ENCODE data around the gene APOBR.
"Not testable (repeated sequence)": the region's sequence is repeated elsewhere in the genome, so short reads cannot be mapped to it uniquely, and the experiment has no call there.

Gene APOBR, protein sequence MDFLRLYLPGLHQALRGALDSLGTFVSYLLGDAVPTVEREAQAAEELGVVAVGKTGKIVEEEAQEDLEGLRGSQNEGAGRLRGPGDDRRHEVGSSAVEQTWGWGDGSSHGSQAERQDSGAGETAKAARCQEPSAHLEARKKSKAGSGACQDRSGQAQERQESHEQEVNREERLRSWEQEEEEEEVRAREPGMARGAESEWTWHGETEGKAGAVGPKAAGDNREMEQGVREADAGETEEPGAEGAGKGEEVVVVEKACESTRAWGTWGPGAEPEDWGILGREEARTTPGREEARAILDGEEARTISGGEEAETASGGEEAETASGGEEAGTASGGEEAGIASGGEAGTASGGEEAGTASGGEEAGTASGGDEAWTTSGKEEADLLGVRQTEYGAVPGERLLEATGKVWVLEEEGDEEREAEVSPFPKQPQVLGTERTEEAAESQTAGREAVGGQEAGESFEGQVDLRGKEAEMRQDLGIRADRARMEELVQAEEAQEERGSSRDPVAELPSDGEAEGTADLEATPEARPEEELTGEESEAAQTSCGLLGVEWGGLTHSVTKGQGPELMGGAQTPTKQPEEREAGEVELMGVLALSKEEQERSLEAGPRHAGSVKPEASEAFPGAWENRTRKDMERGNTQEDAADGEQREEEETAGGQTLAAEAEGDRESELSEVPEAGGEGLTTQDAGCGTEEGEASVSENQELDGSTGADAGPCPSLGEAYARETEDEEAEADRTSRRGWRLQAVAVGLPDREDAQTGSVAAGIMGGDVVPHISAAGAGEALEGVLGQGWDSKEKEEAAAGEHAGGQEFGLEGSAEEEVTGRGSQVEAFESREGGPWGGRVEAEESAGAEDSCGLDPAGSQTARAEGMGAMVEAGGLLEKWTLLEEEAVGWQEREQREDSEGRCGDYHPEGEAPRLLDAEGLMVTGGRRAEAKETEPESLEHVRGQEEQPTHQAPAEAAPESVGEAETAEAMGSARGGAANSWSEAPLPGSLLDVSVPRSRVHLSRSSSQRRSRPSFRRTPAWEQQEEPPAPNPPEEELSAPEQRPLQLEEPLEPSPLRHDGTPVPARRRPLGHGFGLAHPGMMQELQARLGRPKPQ

DNA sequence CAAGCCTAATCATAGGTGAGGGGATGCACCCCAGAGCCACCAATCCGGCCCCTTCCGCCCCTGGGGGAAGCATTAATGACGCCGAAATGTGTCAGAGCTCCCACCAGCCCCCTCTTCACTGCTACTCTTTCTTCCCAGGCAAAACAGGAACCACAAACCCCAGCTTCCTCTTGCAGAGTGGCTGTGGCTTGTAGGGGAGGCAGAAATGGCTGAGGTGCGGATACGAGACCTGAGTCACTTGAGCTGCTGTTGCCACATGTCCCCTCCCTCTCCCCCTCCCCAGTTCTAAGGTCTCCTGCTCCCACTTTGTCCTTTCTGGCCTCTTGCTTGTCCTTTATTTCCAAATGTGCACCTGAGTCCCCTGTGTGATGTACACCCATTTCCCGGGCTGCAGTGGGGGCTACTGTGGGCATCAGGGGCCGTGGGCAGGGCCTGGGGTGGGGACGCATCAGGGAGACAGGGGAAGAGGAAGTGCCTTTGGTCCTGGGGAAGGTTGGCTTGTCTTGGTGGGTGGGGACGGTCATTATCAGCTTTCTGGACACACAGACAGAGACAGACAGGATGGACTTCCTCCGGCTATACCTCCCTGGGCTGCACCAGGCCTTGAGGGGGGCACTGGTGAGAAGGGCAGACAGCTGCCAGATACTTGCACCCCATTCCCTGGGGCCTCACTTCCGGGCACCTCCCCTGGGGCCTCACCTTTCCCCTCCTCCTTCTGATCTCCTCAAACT is at the start of gene APOBR:
APOBR (plus strand) TSS at position 523 of the 731 bp plus-strand sequence; CDS start at position 562, 39 bp downstream.
- no peak within 1 kb of the TSS for H3K27ac ChIP-seq
- no peaks in the 10 kb centered on the region for H3K36me3 ChIP-seq (replicated peaks)
- no peaks in the 10 kb centered on the region for H3K27me3 ChIP-seq (replicated peaks)
- H3K4me3 ChIP-seq (ENCODE audit: low read depth, low read length): no peak within 1 kb of the TSS
- TF ChIP-seq, protein P1, sequence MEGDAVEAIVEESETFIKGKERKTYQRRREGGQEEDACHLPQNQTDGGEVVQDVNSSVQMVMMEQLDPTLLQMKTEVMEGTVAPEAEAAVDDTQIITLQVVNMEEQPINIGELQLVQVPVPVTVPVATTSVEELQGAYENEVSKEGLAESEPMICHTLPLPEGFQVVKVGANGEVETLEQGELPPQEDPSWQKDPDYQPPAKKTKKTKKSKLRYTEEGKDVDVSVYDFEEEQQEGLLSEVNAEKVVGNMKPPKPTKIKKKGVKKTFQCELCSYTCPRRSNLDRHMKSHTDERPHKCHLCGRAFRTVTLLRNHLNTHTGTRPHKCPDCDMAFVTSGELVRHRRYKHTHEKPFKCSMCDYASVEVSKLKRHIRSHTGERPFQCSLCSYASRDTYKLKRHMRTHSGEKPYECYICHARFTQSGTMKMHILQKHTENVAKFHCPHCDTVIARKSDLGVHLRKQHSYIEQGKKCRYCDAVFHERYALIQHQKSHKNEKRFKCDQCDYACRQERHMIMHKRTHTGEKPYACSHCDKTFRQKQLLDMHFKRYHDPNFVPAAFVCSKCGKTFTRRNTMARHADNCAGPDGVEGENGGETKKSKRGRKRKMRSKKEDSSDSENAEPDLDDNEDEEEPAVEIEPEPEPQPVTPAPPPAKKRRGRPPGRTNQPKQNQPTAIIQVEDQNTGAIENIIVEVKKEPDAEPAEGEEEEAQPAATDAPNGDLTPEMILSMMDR (IDR thresholded peaks at IDR 0.05; ENCODE audit: low read depth, low read length, missing control alignments): no peak
- DNase-seq: no peak
- in situ Hi-C loops (cut with HindIII; ENCODE audit: low pct_ligation_motif_present, low sequenced_read_pairs): no loop called here

DNA sequence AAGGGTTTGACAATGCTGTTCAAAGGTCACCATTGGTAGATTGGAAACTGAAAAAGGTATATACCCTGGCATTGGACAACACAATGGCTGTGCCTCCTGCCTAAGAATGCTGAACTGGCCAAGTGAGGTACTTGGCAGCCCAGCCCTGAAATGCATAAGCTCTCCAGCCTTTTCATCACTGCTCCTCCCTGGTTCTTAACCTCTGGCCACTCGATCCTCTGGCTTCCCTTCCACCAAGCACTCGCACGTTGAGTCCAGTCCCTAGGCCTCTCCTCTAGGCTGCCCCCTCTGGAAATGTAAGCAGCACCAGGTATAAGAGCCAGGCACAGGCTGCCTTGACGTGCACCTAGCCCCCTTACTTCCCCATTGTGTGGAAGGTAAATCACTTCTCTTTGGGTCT is 48.1 kb upstream of the APOBR start:
- DNase-seq; in situ Hi-C loops (cut with HindIII; ENCODE audit: low pct_ligation_motif_present, low sequenced_read_pairs); H3K27ac ChIP-seq; H3K36me3 ChIP-seq (replicated peaks); H3K4me3 ChIP-seq (ENCODE audit: low read depth, low read length); H3K27me3 ChIP-seq (replicated peaks): not testable (repeated sequence)

DNA sequence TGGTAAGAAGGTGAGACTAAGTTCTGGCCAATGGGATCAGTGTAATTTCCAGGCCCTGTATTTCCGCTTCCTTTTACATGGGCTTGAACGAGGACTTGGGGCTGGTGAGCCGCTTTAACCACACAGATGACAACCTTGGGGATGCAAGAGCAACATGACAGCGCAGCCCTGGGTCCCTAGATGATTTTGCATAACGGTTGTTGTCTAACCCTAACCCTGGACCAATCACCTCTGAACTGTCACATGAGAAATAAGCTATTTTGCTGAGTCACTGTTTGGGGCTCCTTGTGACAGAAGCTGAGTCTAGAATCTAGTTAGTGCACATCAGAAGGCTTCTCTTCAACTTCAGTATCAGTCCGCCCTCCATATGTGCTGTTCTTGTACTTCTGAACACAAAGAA is 47.4 kb upstream of the APOBR start:
- H3K27ac ChIP-seq; H3K36me3 ChIP-seq (replicated peaks); DNase-seq; in situ Hi-C loops (cut with HindIII; ENCODE audit: low pct_ligation_motif_present, low sequenced_read_pairs); H3K4me3 ChIP-seq (ENCODE audit: low read depth, low read length); H3K27me3 ChIP-seq (replicated peaks): not testable (repeated sequence)

DNA sequence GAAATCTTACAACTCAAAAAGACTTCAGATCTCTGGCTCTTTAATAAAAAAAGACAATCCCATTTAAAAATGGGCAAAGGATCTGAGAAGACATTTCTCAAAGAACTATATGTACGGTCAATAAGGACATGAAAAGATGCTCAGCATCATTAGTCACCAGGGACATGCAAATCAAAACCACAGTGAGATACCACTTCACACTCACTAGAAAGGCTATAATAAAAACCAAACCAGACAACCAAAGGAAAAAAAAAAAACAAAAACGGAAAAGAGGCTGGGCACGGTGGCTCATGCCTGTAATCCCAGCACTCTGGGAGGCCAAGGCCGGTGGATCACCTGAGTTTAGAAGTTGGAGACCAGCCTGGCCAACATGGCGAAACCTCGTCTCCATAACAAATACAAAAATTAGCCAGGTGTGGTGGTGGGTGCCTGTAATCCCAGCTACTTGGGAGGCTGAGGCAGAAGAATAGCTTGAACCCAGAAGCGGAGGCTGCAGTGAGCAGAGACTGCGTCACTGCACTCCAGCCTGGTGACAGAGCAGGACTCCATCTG is 20.7 kb upstream of the APOBR start:
- Histone ChIP-seq H3K4me3 (ENCODE audit: low read depth, low read length) (no peak overlapping the region), H3K36me3 (replicated peaks) (peaks cover 4% of the 10 kb centered on the region), H3K27me3 (replicated peaks) (no peaks in the 10 kb centered on the region), H3K27ac (no peak overlapping the region)
- in situ Hi-C loops (cut with HindIII; ENCODE audit: low pct_ligation_motif_present, low sequenced_read_pairs): no loop called here
- TF ChIP-seq, protein P1 (IDR thresholded peaks at IDR 0.05; ENCODE audit: low read depth, low read length, missing control alignments): no peak
- no peak for DNase-seq

DNA sequence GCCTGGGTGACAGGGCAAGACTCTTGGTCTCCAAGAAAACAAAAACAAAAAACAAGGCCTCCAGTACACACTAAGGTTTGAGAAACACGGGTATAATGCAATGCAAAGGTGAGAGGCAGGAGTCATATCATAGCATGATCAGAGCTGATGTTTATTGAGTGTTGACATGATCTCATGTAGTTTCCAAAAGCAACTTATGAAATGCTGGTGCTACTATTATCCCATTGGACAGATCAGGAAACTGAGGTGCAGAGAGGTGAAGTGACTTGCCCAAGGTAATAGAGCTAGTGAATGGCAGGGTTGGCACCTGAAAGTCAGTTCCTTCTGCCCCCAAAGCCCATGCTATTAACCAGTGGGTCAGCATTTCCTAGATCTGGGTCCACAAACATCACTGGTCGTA is 19.2 kb upstream of the APOBR start:
- in situ Hi-C loops (cut with HindIII; ENCODE audit: low pct_ligation_motif_present, low sequenced_read_pairs): no loop called here
- H3K27me3 ChIP-seq (replicated peaks): no peaks in the 10 kb centered on the region
- peaks cover 7% of the 10 kb centered on the region for H3K36me3 ChIP-seq (replicated peaks)
- TF ChIP-seq, protein P1 (IDR thresholded peaks at IDR 0.05; ENCODE audit: low read depth, low read length, missing control alignments): no peak
- no peak overlapping the region for H3K4me3 ChIP-seq (ENCODE audit: low read depth, low read length)
- no peak for DNase-seq
- no peak overlapping the region for H3K27ac ChIP-seq

DNA sequence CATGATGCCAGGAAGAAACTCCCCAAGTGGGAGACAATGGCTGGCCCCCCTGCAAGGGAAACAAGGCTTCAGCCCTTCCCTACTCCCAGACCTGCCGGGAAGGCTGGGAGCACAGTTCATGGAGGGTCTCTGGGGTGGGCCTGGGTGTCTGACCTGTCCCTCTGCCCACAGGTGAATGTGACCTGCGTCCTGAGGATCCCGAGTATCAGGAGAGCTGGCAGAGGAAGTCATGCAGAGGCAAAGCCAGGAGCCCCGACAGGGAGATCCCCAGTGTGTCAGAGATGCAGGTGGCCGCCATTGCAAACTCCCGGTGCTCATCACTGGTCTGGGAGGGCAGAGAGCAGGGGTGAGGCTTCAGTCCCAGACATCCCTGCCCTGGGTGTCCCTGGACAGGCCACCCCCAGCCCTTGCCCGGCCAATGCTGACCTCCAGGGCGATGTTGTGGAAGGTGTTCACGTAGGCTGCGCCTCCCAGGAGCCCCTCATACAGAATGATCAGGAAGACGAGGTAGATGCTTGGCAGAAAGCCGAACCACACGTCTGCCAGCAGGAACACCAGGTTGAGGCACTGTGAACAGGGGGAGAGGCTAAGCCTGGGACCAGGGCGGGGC is 17.0 kb upstream of the APOBR start:
- no peak overlapping the region for H3K4me3 ChIP-seq (ENCODE audit: low read depth, low read length)
- no peaks in the 10 kb centered on the region for H3K27me3 ChIP-seq (replicated peaks)
- H3K27ac ChIP-seq: no peak overlapping the region
- H3K36me3 ChIP-seq (replicated peaks): peaks cover 12% of the 10 kb centered on the region
- DNase-seq: no peak
- TF ChIP-seq, protein P1 (IDR thresholded peaks at IDR 0.05; ENCODE audit: low read depth, low read length, missing control alignments): no peak
- in situ Hi-C loops (cut with HindIII; ENCODE audit: low pct_ligation_motif_present, low sequenced_read_pairs): no loop called here

All from brain microvascular endothelial cell (primary cell).